ENCODE data around the gene VWDE. TPM values are rescaled to one million over a fixed set of nuclear protein-coding genes. Genes with fewer than 3 reads are reported as not detected.

Gene VWDE
- total and polyA plus RNA-seq, 8 donors: 0.06 to 19.3 (median 1.4) TPM; not detected in 3

Other genes starting within 250 kb of the VWDE start
- 10 to 100 TPM in 4 of 5 donors, 1 to 10 TPM in 1; 5.8 to 85.5 (median 72.3) TPM for gene TMEM106B, start 192.6 kb downstream of the VWDE start, total RNA-seq
- 1 to 10 TPM; 5.0 to 9.6 (median 7.3) TPM for gene TMEM106B, start 192.6 kb downstream of the VWDE start, polyA plus RNA-seq
- gene SCIN, start 166.9 kb upstream of the VWDE start, total RNA-seq: 10 to 100 TPM in 2 of 5 donors, 1 to 10 TPM in 3; 4.1 to 46.6 (median 8.4) TPM
- 10 to 100 TPM in 1 of 3 donors, 1 to 10 TPM in 2; 2.5 to 49.2 (median 5.4) TPM for gene SCIN, start 166.9 kb upstream of the VWDE start, polyA plus RNA-seq

All from stomach (tissue), 8 donors.